ENCODE results near the gene CDC42SE2. TPM values are rescaled to one million over a fixed set of nuclear protein-coding genes. Genes with fewer than 3 reads are reported as not detected.

The CDC42SE2 gene
- total RNA-seq, 1 donor from 2014 or later, result 29.3 TPM

DNA sequence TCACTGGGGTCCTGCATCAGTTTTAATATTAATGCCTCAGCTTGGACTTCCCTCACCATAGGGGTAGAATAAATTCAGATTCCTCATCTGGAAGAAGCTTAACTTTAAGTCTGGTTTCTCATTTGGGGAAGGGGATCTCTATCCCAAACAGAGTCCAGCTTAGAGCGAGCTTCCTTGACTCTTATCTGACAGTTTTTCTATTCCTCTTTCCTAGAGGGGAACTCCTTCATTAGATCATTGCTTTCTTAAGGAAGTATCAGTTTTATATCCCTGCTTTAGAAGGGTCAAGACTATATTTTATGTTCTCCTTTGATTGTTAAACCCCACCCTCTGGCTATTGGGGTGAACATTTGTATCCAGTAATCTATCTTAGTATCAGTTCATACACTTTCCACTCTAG lies 24.2 kb upstream of the CDC42SE2 start:
- no peak overlapping the region for H3K4me3 Mint-ChIP-seq (ENCODE audit: low read depth)
- H3K27me3 Mint-ChIP-seq, result no peaks in the 10 kb centered on the region
- no peaks in the 10 kb centered on the region for H3K9me3 Mint-ChIP-seq (ENCODE audit: low read depth)
- TF ChIP-seq, protein P1, sequence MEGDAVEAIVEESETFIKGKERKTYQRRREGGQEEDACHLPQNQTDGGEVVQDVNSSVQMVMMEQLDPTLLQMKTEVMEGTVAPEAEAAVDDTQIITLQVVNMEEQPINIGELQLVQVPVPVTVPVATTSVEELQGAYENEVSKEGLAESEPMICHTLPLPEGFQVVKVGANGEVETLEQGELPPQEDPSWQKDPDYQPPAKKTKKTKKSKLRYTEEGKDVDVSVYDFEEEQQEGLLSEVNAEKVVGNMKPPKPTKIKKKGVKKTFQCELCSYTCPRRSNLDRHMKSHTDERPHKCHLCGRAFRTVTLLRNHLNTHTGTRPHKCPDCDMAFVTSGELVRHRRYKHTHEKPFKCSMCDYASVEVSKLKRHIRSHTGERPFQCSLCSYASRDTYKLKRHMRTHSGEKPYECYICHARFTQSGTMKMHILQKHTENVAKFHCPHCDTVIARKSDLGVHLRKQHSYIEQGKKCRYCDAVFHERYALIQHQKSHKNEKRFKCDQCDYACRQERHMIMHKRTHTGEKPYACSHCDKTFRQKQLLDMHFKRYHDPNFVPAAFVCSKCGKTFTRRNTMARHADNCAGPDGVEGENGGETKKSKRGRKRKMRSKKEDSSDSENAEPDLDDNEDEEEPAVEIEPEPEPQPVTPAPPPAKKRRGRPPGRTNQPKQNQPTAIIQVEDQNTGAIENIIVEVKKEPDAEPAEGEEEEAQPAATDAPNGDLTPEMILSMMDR (IDR thresholded peaks at IDR 0.05; ENCODE audit: unreplicated experiment), result no peak
- H3K36me3 Mint-ChIP-seq (ENCODE audit: insufficient read depth), result no peaks in the 10 kb centered on the region
- H3K4me1 Mint-ChIP-seq (ENCODE audit: low read depth), result no peaks in the 10 kb centered on the region
- no peak for DNase-seq (ENCODE audit: low spot score, unreplicated experiment)
- H3K27ac Mint-ChIP-seq, result no peak overlapping the region

DNA sequence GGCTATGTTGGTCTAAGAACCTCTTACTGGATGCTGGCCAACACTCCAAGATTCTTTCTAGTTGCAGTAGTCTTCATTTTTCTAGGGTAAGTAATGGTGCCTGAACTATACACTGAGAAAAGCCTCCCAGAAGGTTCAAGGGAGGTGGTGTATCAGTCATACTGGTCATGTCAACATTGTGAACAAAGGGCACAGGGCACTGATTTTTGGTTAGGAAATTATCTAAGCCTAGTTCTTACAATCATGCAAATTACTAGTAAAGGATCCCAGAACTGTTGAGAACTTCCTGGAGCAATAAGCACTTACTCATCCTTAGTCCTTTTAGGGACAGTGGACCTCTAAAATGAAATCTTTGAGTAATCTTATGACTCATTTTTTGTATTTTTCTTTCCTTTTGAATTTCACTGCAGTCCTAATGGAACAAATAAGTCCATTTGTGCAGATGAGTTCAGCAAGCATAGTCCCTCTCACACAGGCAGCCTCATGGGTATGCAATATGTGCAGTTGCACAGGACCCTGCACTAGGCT lies 21.1 kb upstream of the CDC42SE2 start:
- Mint-ChIP-seq H3K36me3 (ENCODE audit: insufficient read depth) (no peaks in the 10 kb centered on the region), H3K27me3 (no peaks in the 10 kb centered on the region), H3K4me3 (ENCODE audit: low read depth) (no peak overlapping the region), H3K4me1 (ENCODE audit: low read depth) (no peaks in the 10 kb centered on the region), H3K9me3 (ENCODE audit: low read depth) (no peaks in the 10 kb centered on the region), H3K27ac (no peak overlapping the region)
- TF ChIP-seq, protein P1 (IDR thresholded peaks at IDR 0.05; ENCODE audit: unreplicated experiment), result no peak
- DNase-seq (ENCODE audit: low spot score, unreplicated experiment), result no peak

DNA sequence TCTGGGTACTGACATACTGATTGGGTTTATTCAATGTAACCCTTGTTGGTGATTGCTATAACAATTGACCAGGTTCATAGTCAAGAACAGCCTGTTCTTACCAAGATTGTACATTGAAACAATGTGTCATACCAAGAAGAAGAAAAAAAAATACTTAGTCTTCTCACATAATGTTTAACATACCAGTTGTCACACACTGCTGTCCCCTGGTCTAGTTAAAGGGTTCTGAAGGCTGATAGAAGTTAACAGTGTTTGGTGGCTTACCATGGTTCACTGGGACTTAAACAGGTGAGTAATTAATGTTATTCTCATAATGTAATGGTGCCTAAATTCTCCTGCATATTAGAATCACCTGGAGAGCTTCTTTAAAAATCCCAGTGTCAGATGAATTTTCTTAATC lies 18.5 kb upstream of the CDC42SE2 start:
- no peaks in the 10 kb centered on the region for H3K27me3 Mint-ChIP-seq
- no peaks in the 10 kb centered on the region for H3K9me3 Mint-ChIP-seq (ENCODE audit: low read depth)
- DNase-seq (ENCODE audit: low spot score, unreplicated experiment), result no peak
- H3K27ac Mint-ChIP-seq, result no peak overlapping the region
- TF ChIP-seq, protein P1 (IDR thresholded peaks at IDR 0.05; ENCODE audit: unreplicated experiment), result no peak
- no peak overlapping the region for H3K4me3 Mint-ChIP-seq (ENCODE audit: low read depth)
- no peaks in the 10 kb centered on the region for H3K4me1 Mint-ChIP-seq (ENCODE audit: low read depth)
- no peaks in the 10 kb centered on the region for H3K36me3 Mint-ChIP-seq (ENCODE audit: insufficient read depth)

DNA sequence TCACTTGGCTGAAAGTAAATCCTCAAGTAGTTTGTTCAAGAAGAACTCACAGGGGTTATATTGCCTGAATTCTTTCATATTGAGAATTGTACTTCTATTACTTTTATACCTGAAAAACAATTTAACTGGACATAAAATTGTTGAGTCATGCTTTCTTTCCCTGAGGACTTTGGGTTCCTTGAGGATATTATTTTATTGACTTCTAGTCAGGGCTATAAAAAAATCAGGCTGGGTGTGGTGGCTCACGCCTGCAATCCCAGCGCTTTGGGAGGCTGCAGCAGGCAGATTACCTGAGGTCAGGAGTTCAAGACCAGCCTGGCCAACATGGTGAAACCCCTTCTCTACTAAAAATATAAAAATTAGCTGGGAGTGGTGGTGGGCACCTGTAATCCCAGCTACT lies 17.9 kb upstream of the CDC42SE2 start:
- H3K4me1 Mint-ChIP-seq (ENCODE audit: low read depth), result no peaks in the 10 kb centered on the region
- no peaks in the 10 kb centered on the region for H3K9me3 Mint-ChIP-seq (ENCODE audit: low read depth)
- H3K27me3 Mint-ChIP-seq, result no peaks in the 10 kb centered on the region
- DNase-seq (ENCODE audit: low spot score, unreplicated experiment), result no peak
- no peak overlapping the region for H3K4me3 Mint-ChIP-seq (ENCODE audit: low read depth)
- no peak overlapping the region for H3K27ac Mint-ChIP-seq
- TF ChIP-seq, protein P1 (IDR thresholded peaks at IDR 0.05; ENCODE audit: unreplicated experiment), result no peak
- H3K36me3 Mint-ChIP-seq (ENCODE audit: insufficient read depth), result no peaks in the 10 kb centered on the region

DNA sequence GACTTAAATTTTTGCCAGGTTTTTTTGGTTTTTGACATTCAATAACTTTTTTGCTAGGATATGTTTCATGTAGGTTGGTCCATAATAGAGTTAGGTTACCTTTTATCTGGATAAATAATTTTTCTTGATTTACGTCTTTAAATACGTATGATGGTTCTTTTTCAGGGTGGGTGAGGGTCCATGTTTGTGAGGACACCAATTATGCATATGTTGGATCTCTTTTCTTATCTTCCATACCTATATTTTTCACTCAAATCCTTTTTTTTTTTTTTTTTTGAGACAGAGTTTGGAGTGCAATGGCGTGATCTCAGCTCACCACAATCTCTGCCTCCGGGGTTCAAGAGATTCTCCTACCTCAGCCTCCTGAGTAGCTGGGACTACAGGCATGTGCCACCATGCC lies 17.3 kb upstream of the CDC42SE2 start:
- no peak for DNase-seq (ENCODE audit: low spot score, unreplicated experiment)
- H3K4me3 Mint-ChIP-seq (ENCODE audit: low read depth), result no peak overlapping the region
- no peaks in the 10 kb centered on the region for H3K9me3 Mint-ChIP-seq (ENCODE audit: low read depth)
- H3K4me1 Mint-ChIP-seq (ENCODE audit: low read depth), result no peaks in the 10 kb centered on the region
- H3K36me3 Mint-ChIP-seq (ENCODE audit: insufficient read depth), result no peaks in the 10 kb centered on the region
- no peaks in the 10 kb centered on the region for H3K27me3 Mint-ChIP-seq
- H3K27ac Mint-ChIP-seq, result no peak overlapping the region
- TF ChIP-seq, protein P1 (IDR thresholded peaks at IDR 0.05; ENCODE audit: unreplicated experiment), result no peak
